ENCODE measurements around the gene SLC44A3.

The SLC44A3 gene

DNA sequence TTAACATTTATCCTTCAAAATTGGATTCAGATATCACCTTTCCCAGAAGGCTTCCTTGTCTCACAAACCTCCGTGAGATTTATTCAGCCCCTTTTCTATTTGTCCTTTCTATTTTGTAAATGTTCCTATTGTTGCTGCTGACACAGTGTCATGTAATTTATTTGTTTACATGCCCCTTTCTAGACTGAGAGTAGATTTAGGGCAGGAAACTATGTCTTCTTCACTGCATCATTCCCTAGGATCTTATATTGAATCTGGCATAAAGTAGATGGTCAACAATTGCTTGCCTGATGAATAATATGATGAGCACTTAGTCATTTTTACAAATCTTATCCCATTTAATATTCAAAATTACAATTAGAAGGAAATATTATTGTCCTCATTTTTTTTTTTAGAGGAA, 114.9 kb downstream of the SLC44A3 start:
- DNase-seq: no peak
- Histone ChIP-seq H3K79me1 (ENCODE audit: low read length) (peaks cover 5% of the 10 kb centered on the region), H3K4ac (ENCODE audit: low read depth, low read length) (no peak overlapping the region), H3K79me2 (ENCODE audit: control insufficient read depth, insufficient read depth, low read length, poor library complexity) (no peaks in the 10 kb centered on the region), H2BK12ac (ENCODE audit: low read length) (no peak overlapping the region), H3K4me3 (ENCODE audit: low read depth, low read length) (no peak overlapping the region), H3K9ac (ENCODE audit: low read length) (no peak overlapping the region), H3K36me3 (ENCODE audit: control insufficient read depth in 1 of 2, insufficient read depth in 2 of 2, low read length in 2 of 2) (no peaks in the 10 kb centered on the region), H3K27ac (ENCODE audit: low read depth, low read length) (no peak overlapping the region), H4K8ac (ENCODE audit: low read depth, low read length) (no peak overlapping the region), H3K9me3 (ENCODE audit: insufficient read depth, low read depth, low read length) (no peaks in the 10 kb centered on the region), H3K4me2 (ENCODE audit: low read length) (no peak overlapping the region), H4K12ac (ENCODE audit: low read depth, low read length) (no peak overlapping the region), H2AK5ac (ENCODE audit: low read length) (no peak overlapping the region), H3K18ac (ENCODE audit: low read length) (no peak overlapping the region), H3K23ac (ENCODE audit: low read length) (no peak overlapping the region), H3K14ac (ENCODE audit: low read length) (no peak overlapping the region), H2AFZ (ENCODE audit: insufficient read depth, low read length, poor library complexity) (no peak overlapping the region), H2BK120ac (ENCODE audit: insufficient read depth, low read length, poor library complexity) (no peak overlapping the region), H3K4me1 (ENCODE audit: control insufficient read depth in 1 of 2, insufficient read depth in 2 of 2, low read length in 2 of 2) (peaks cover 5 to 6% of the 10 kb centered on the region in 2 experiments), H2BK5ac (ENCODE audit: low read depth, low read length, poor library complexity) (no peak overlapping the region), H4K91ac (ENCODE audit: low read depth, low read length) (no peak overlapping the region), H3K27me3 (ENCODE audit: insufficient read depth, low read length) (peaks cover 2% of the 10 kb centered on the region)
- no CpG with 5 or more reads among the region's 1 CpG for WGBS (ENCODE audit: extremely low coverage, insufficient coverage, insufficient read length)

DNA sequence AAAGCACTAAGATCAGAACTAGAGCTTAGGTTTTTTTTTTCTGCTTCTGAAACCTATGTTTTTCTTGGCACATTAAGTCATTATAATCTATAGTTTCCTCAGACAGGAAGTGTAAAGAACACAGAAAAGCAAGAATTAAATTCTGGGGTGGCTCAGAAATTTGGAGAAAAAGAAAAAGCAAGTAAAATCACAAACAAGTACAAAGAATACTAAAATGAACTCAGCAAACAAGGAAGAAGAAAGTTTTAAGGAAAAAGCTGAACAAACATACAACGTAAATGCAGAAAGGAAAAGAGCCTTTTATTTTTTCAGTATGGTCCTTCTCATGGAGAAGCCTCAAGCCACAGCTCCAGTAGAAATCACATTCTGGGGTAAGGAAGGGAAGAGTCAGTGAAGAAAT, 115.3 kb downstream of the SLC44A3 start:
- no peak overlapping the region for H3K4me2 ChIP-seq (ENCODE audit: low read length)
- H3K79me1 ChIP-seq (ENCODE audit: low read length): peaks cover 5% of the 10 kb centered on the region
- no peak overlapping the region for H3K4ac ChIP-seq (ENCODE audit: low read depth, low read length)
- no CpG with 5 or more reads among the region's 1 CpG for WGBS (ENCODE audit: extremely low coverage, insufficient coverage, insufficient read length)
- no peak overlapping the region for H2AFZ ChIP-seq (ENCODE audit: insufficient read depth, low read length, poor library complexity)
- no peak overlapping the region for H3K23ac ChIP-seq (ENCODE audit: low read length)
- no peak overlapping the region for H2BK5ac ChIP-seq (ENCODE audit: low read depth, low read length, poor library complexity)
- no peak overlapping the region for H3K27ac ChIP-seq (ENCODE audit: low read depth, low read length)
- no peaks in the 10 kb centered on the region for H3K79me2 ChIP-seq (ENCODE audit: control insufficient read depth, insufficient read depth, low read length, poor library complexity)
- peaks cover 2% of the 10 kb centered on the region for H3K27me3 ChIP-seq (ENCODE audit: insufficient read depth, low read length)
- no peaks in the 10 kb centered on the region for H3K9me3 ChIP-seq (ENCODE audit: insufficient read depth, low read depth, low read length)
- H2AK5ac ChIP-seq (ENCODE audit: low read length): no peak overlapping the region
- no peak overlapping the region for H3K4me3 ChIP-seq (ENCODE audit: low read depth, low read length)
- H3K18ac ChIP-seq (ENCODE audit: low read length): no peak overlapping the region
- no peak overlapping the region for H3K14ac ChIP-seq (ENCODE audit: low read length)
- H4K8ac ChIP-seq (ENCODE audit: low read depth, low read length): no peak overlapping the region
- H4K91ac ChIP-seq (ENCODE audit: low read depth, low read length): no peak overlapping the region
- no peak overlapping the region for H3K9ac ChIP-seq (ENCODE audit: low read length)
- H4K12ac ChIP-seq (ENCODE audit: low read depth, low read length): no peak overlapping the region
- H2BK120ac ChIP-seq (ENCODE audit: insufficient read depth, low read length, poor library complexity): no peak overlapping the region
- H2BK12ac ChIP-seq (ENCODE audit: low read length): no peak overlapping the region
- no peak for DNase-seq
- H3K36me3 ChIP-seq (ENCODE audit: control insufficient read depth in 1 of 2, insufficient read depth in 2 of 2, low read length in 2 of 2): no peaks in the 10 kb centered on the region
- H3K4me1 ChIP-seq (ENCODE audit: control insufficient read depth in 1 of 2, insufficient read depth in 2 of 2, low read length in 2 of 2): peaks cover 5 to 6% of the 10 kb centered on the region in 2 experiments

DNA sequence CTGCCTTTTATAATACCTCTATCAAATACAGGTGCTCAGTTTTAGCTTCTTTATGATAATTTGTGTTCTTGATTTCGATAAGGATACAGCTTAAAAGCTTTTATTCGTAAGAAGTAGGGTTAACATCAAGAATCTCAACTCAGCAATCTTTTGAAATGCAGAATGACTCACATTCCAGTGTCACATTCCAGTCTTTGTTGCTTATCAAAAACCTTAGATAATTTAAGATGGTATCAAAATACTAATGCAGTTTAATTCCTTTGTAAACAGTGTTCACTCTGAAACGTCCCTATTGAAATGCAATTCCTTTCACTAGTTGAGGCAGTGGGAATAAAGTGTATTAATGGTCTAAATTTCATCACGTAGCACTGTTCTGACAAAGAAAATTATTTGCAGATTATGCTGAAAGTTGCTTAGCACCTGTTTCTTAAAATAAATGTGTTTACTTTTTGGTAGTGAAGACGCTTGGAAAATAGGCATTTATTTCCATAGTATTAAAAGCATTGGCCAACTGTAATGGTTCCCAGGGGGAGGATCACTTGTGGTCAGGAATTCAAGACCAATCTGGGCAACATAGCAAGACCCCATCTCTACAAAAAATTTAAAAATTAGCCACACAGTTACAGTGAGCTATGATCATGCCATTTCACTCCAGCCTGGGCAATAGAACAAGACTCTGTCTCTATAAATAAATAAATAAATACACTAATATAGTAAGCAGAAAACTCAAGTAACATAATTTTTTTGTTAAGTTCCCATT, 116.9 kb downstream of the SLC44A3 start:
- no peak overlapping the region for H3K18ac ChIP-seq (ENCODE audit: low read length)
- no peak overlapping the region for H2AFZ ChIP-seq (ENCODE audit: insufficient read depth, low read length, poor library complexity)
- H3K9me3 ChIP-seq (ENCODE audit: insufficient read depth, low read depth, low read length): no peaks in the 10 kb centered on the region
- H3K79me1 ChIP-seq (ENCODE audit: low read length): no peaks in the 10 kb centered on the region
- peak in 1 of 2 donors; percentile 49 for DNase-seq
- H4K8ac ChIP-seq (ENCODE audit: low read depth, low read length): no peak overlapping the region
- WGBS (ENCODE audit: extremely low coverage, insufficient coverage, insufficient read length): no CpG with 5 or more reads among the region's 5 CpGs
- no peak overlapping the region for H4K91ac ChIP-seq (ENCODE audit: low read depth, low read length)
- H3K9ac ChIP-seq (ENCODE audit: low read length): no peak overlapping the region
- no peak overlapping the region for H3K27ac ChIP-seq (ENCODE audit: low read depth, low read length)
- no peak overlapping the region for H2BK12ac ChIP-seq (ENCODE audit: low read length)
- H3K27me3 ChIP-seq (ENCODE audit: insufficient read depth, low read length): no peaks in the 10 kb centered on the region
- H3K4ac ChIP-seq (ENCODE audit: low read depth, low read length): no peak overlapping the region
- no peak overlapping the region for H2BK120ac ChIP-seq (ENCODE audit: insufficient read depth, low read length, poor library complexity)
- no peak overlapping the region for H3K14ac ChIP-seq (ENCODE audit: low read length)
- H3K23ac ChIP-seq (ENCODE audit: low read length): no peak overlapping the region
- H3K36me3 ChIP-seq (ENCODE audit: control insufficient read depth in 1 of 2, insufficient read depth in 2 of 2, low read length in 2 of 2): no peaks in the 10 kb centered on the region
- H3K4me2 ChIP-seq (ENCODE audit: low read length): no peak overlapping the region
- H2AK5ac ChIP-seq (ENCODE audit: low read length): no peak overlapping the region
- no peak overlapping the region for H3K4me3 ChIP-seq (ENCODE audit: low read depth, low read length)
- no peak overlapping the region for H2BK5ac ChIP-seq (ENCODE audit: low read depth, low read length, poor library complexity)
- no peaks in the 10 kb centered on the region for H3K4me1 ChIP-seq (ENCODE audit: control insufficient read depth in 1 of 2, insufficient read depth in 2 of 2, low read length in 2 of 2)
- no peaks in the 10 kb centered on the region for H3K79me2 ChIP-seq (ENCODE audit: control insufficient read depth, insufficient read depth, low read length, poor library complexity)
- no peak overlapping the region for H4K12ac ChIP-seq (ENCODE audit: low read depth, low read length)

GRCh38 chr1:94937820-94938219, 117.7 kb downstream of the SLC44A3 start:
- Histone ChIP-seq H2BK5ac (ENCODE audit: low read depth, low read length, poor library complexity) (no peak overlapping the region), H2AK5ac (ENCODE audit: low read length) (no peak overlapping the region), H3K4me1 (ENCODE audit: control insufficient read depth in 1 of 2, insufficient read depth in 2 of 2, low read length in 2 of 2) (no peaks in the 10 kb centered on the region), H3K79me2 (ENCODE audit: control insufficient read depth, insufficient read depth, low read length, poor library complexity) (no peaks in the 10 kb centered on the region), H4K8ac (ENCODE audit: low read depth, low read length) (no peak overlapping the region), H3K27me3 (ENCODE audit: insufficient read depth, low read length) (no peaks in the 10 kb centered on the region), H2BK12ac (ENCODE audit: low read length) (no peak overlapping the region), H3K79me1 (ENCODE audit: low read length) (no peaks in the 10 kb centered on the region), H4K12ac (ENCODE audit: low read depth, low read length) (no peak overlapping the region), H3K36me3 (ENCODE audit: control insufficient read depth in 1 of 2, insufficient read depth in 2 of 2, low read length in 2 of 2) (no peaks in the 10 kb centered on the region), H3K14ac (ENCODE audit: low read length) (no peak overlapping the region), H3K4me2 (ENCODE audit: low read length) (no peak overlapping the region), H4K91ac (ENCODE audit: low read depth, low read length) (no peak overlapping the region), H2BK120ac (ENCODE audit: insufficient read depth, low read length, poor library complexity) (no peak overlapping the region), H3K23ac (ENCODE audit: low read length) (no peak overlapping the region), H3K4me3 (ENCODE audit: low read depth, low read length) (no peak overlapping the region), H3K9ac (ENCODE audit: low read length) (no peak overlapping the region), H2AFZ (ENCODE audit: insufficient read depth, low read length, poor library complexity) (no peak overlapping the region), H3K18ac (ENCODE audit: low read length) (no peak overlapping the region), H3K4ac (ENCODE audit: low read depth, low read length) (no peak overlapping the region), H3K27ac (ENCODE audit: low read depth, low read length) (no peak overlapping the region), H3K9me3 (ENCODE audit: insufficient read depth, low read depth, low read length) (no peaks in the 10 kb centered on the region)
- no peak for DNase-seq
- no CpG with 5 or more reads among the region's 1 CpG for WGBS (ENCODE audit: extremely low coverage, insufficient coverage, insufficient read length)

Measured in trophoblast cell (in vitro differentiated cells and primary cell).